ENCODE data around the gene HOXA2.

DNA sequence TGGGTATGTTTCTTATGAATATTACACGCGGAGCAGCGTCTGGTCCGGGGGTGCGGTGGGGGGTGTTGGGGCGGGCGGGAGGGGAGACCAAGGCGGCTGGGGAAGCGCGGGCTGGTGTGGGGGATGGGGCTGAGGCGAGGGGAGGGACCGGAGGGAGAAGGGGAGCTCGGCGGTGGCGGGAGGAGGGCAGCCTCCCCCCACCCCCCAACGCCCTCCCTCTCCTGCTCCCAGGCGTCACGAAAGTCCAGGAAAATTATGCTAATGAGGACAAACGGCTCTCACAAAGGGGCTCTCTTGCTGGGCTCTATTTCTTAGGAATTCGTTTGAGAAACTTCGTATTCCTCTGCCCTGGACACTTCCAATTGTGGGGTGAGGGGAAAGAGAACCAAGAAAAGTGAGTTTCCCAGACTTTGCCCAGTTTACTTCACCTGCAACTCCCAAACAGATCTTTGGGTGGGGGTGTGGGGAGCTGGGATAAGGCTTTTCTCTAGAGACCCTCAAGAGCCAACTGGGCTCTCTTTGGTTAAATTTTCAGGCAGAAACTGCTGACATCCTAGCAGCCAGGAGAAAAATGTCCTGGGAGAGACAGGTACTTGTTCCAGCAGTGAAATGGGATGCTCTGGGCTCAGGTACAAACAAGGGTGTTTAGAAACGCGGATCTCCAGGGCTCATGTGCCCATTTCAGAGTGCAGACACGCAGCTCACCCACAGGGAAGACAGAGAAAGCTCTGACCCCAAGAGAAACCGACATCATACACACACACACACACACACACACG lies 11.7 kb upstream of the HOXA2 start:
- TF ChIP-seq, protein P1, sequence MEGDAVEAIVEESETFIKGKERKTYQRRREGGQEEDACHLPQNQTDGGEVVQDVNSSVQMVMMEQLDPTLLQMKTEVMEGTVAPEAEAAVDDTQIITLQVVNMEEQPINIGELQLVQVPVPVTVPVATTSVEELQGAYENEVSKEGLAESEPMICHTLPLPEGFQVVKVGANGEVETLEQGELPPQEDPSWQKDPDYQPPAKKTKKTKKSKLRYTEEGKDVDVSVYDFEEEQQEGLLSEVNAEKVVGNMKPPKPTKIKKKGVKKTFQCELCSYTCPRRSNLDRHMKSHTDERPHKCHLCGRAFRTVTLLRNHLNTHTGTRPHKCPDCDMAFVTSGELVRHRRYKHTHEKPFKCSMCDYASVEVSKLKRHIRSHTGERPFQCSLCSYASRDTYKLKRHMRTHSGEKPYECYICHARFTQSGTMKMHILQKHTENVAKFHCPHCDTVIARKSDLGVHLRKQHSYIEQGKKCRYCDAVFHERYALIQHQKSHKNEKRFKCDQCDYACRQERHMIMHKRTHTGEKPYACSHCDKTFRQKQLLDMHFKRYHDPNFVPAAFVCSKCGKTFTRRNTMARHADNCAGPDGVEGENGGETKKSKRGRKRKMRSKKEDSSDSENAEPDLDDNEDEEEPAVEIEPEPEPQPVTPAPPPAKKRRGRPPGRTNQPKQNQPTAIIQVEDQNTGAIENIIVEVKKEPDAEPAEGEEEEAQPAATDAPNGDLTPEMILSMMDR (conservative IDR thresholded peaks at IDR 0.05; ENCODE audit: low read depth, low read length): no peak
- TF ChIP-seq EZH2 (IDR thresholded peaks at IDR 0.05; ENCODE audit: borderline replicate concordance, low read depth, low read length, poor library complexity, severe bottlenecking): no peak
